Smooth muscle cell (in vitro differentiated cells): ENCODE measurements around the gene DSTN. TPM values are rescaled to one million over a fixed set of nuclear protein-coding genes. Genes with fewer than 3 reads are reported as not detected.

Source experiments
- DNase-seq: peaks from one replicate; lab custom pipeline; 2025; ENCODE audit not compliant: unreplicated experiment; lab: John Stamatoyannopoulos, UW
- H2AFZ ChIP-seq: fragments of 200-600 bp; sonication (generic); 2 replicates; pipeline ENCODE4 v1.6.0; 2016; ENCODE audit warnings: antibody characterized with exemption, low read depth, mild to moderate bottlenecking
- H3F3A ChIP-seq: fragments of 200-600 bp; sonication (generic); 2 replicates; pipeline ENCODE4 v1.6.0; 2017; ENCODE audit warnings: antibody characterized with exemption, low read depth
- H3K27ac ChIP-seq: fragments of 200-600 bp; sonication (generic); 2 replicates; pipeline ENCODE4 v1.5.1; 2016; ENCODE audit warnings: low read depth, mild to moderate bottlenecking
- H3K27me3 ChIP-seq: fragments of 200-600 bp; sonication (generic); 2 replicates; pipeline ENCODE4 v1.6.1; 2016; ENCODE audit warnings: low read depth, mild to moderate bottlenecking
- H3K36me3 ChIP-seq: fragments of 200-600 bp; sonication (generic); 2 replicates; pipeline ENCODE4 v1.5.1; 2016; ENCODE audit warnings: low read depth
- H3K4me1 ChIP-seq: fragments of 200-600 bp; sonication (generic); 2 replicates; pipeline ENCODE4 v1.5.1; 2016; ENCODE audit warnings: low read depth
- H3K4me2 ChIP-seq: fragments of 200-600 bp; sonication (generic); 2 replicates; pipeline ENCODE4 v1.6.0; 2016; ENCODE audit warnings: mild to moderate bottlenecking
- H3K4me3 ChIP-seq: fragments of 200-600 bp; sonication (generic); 2 replicates; pipeline ENCODE4 v1.5.1; 2016; ENCODE audit warnings: mild to moderate bottlenecking
- H3K79me2 ChIP-seq: fragments of 200-600 bp; sonication (generic); 2 replicates; pipeline ENCODE4 v1.6.0; 2016; ENCODE audit warnings: low read depth, mild to moderate bottlenecking
- H3K9ac ChIP-seq: fragments of 200-600 bp; sonication (generic); 2 replicates; pipeline ENCODE4 v1.6.0; 2016; ENCODE audit warnings: low read depth
- H3K9me3 ChIP-seq: fragments of 200-600 bp; sonication (generic); replicated peaks from 2 replicates; pipeline ENCODE4 v1.5.1; 2016; ENCODE audit warnings: low read depth
- H4K20me1 ChIP-seq: fragments of 200-600 bp; sonication (generic); 2 replicates; pipeline ENCODE4 v1.6.0; 2016; ENCODE audit warnings: low read depth
- CTCF ChIP-seq: fragments of 200-600 bp; sonication (generic); IDR thresholded peaks from 2 replicates; pipeline ENCODE4 v1.5.1; 2017; ENCODE audit warnings: borderline replicate concordance, mild to moderate bottlenecking, antibody characterized with exemption; ENCODE audit not compliant: insufficient read depth, poor library complexity, severe bottlenecking
- WGBS: methylation state at CpG from one replicate; pipeline ENCODE4 v1.1.7; 2016; ENCODE audit warnings: low lambda C conversion rate; 5-methylcytosine and 5-hydroxymethylcytosine counted together
- polyA plus RNA-seq: library from polyadenylated mRNA; unstranded; fragments of >200 nt; fragmentation: Nextera tagmentation; extraction: Ambion mirVana; gene quantifications from 2 replicates; pipeline ENCODE4 v1.2.1, GENCODE V29; 2016
- total RNA-seq: library from RNA; depleted of rRNA; stranded (reverse); fragments of >200 nt; gene quantifications from 2 replicates; pipeline ENCODE4 v1.2.3, GENCODE V29; 2014

The DSTN gene
- total and polyA plus RNA-seq, 2 experiments from 2014 or later: 486 to 534 TPM

DNA sequence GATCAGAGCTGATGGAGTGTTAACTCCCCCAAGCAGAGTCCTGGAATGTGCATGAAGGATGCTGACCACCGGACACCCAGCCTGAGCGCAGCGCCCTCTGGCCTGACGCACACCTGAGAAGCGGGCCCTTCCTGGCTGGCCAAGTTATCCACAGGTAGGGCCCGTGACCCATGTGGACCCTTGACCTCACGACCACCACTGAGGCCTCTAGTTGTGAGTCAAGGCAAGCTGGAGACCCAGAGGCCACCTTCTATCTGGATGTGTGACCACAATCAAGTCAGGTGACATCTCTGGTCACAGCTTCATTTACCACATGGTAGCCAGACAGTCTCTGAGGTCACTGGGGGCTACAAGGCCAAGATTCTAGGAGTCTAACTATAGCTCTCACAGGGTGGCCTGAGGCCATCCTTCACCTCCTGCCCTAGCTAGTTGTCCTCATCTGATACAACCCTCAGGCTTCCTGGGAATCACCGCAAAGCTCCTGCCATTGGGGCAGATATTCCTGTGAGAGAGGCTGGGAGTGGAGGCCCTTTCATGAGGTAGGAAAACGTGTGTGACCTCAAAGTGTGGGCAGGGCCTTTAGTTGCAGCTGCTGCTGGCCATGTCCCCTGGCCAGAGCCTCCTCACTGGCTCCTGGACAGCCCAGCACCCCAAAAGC, 53.1 kb downstream of the DSTN start:
- TF ChIP-seq CTCF: no peak
- Histone ChIP-seq H3K9me3 (no peaks in the 10 kb centered on the region), H3K27me3 (no peaks in the 10 kb centered on the region), H3K79me2 (no peaks in the 10 kb centered on the region), H3K4me3 (no peak overlapping the region), H3K4me2 (no peak overlapping the region), H3K9ac (no peak overlapping the region), H3K4me1 (no peaks in the 10 kb centered on the region), H3K36me3 (no peaks in the 10 kb centered on the region), H3F3A (peaks cover 15% of the 10 kb centered on the region), H3K27ac (no peak overlapping the region), H2AFZ (no peak overlapping the region), H4K20me1 (peaks cover 100% of the 10 kb centered on the region)
- no peak for DNase-seq
- WGBS: 97% methylated on average over 9 of the region's 9 CpGs

- no peak overlapping the region for H3K4me3 ChIP-seq
- no peak overlapping the region for H2AFZ ChIP-seq
- DNase-seq: no peak
- H3K79me2 ChIP-seq: peaks cover 8% of the 10 kb centered on the region
- no peaks in the 10 kb centered on the region for H3K36me3 ChIP-seq
- no peak overlapping the region for H3K9ac ChIP-seq
- H3K4me1 ChIP-seq: no peaks in the 10 kb centered on the region
- 94% methylated on average over 12 of the region's 12 CpGs for WGBS
- TF ChIP-seq CTCF: no peak
- H3F3A ChIP-seq: peaks cover 12% of the 10 kb centered on the region
- no peak overlapping the region for H3K27ac ChIP-seq
- no peaks in the 10 kb centered on the region for H3K9me3 ChIP-seq
- no peaks in the 10 kb centered on the region for H3K27me3 ChIP-seq
- H3K4me2 ChIP-seq: no peak overlapping the region
- H4K20me1 ChIP-seq: peaks cover 100% of the 10 kb centered on the region
These were observed 54.2 kb downstream of the DSTN start for GRCh38 chr20:17624070-17624469.

DNA sequence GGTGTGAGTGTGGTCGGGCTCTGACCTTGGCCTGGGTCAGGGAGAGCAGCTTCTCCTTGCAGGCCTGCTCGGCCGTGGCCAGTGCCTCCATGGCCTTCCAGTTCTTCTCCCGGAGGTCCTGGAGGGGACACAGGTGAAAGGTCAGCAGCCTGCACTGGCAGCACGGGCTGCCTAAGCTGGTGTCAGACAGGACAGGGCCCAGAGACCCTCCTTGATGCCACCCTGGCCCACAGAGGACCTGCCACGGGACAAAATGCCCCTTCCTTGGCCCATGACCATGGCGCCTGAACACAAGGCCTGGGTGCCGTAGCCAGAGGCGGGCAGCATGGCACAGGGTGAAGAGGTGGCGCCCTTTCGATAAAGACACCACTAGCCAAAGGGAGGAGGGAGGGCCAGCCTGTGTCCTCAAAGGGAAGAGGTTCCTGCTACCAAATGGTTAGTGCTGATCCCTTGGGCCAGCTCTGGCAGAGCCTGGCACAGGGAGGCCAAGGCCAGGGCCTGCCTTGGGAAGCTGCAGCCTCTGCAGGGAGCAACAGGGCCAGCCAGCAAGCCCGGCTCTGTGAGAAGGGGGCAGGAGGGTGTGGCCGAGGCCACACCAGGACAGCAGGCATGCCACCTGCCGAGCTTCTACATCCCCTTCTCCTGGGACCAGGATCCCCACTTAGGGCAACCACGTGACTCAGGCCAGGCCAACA, 54.8 kb downstream of the DSTN start:
- H3K36me3 ChIP-seq: no peaks in the 10 kb centered on the region
- 98% methylated on average over 15 of the region's 15 CpGs for whole genome bisulfite sequencing
- peaks cover 100% of the 10 kb centered on the region for H4K20me1 ChIP-seq

More for the DNA sequence above, 54.8 kb downstream of the DSTN start:
- no peak overlapping the region for H3K4me2 ChIP-seq
- no peaks in the 10 kb centered on the region for H3K9me3 ChIP-seq
- H3K27ac ChIP-seq: no peak overlapping the region
- H3K79me2 ChIP-seq: peaks cover 11% of the 10 kb centered on the region
- H3K27me3 ChIP-seq: no peaks in the 10 kb centered on the region
- DNase-seq: no peak
- no peak overlapping the region for H3K9ac ChIP-seq
- no peak for TF ChIP-seq CTCF
- peaks cover 6% of the 10 kb centered on the region for H3F3A ChIP-seq
- H3K4me3 ChIP-seq: no peak overlapping the region
- H2AFZ ChIP-seq: no peak overlapping the region
- H3K4me1 ChIP-seq: no peaks in the 10 kb centered on the region
